Right renal pelvis (tissue), 4 donors: ENCODE data around the gene FAAP100. TPM values are rescaled to one million over a fixed set of nuclear protein-coding genes. Genes with fewer than 3 reads are reported as not detected.
"Not testable (repeated sequence)": the region's sequence is repeated elsewhere in the genome, so short reads cannot be mapped to it uniquely, and the experiment has no call there.

ENCODE experiments used
- DNase-seq, 4 donors: peaks; one replicate each; pipeline ENCODE4 v3.0.0-alpha.2; 2013; ENCODE audit warnings: low read depth in 4 of 4, low spot score in 3 of 4, missing footprints in 1 of 4
- polyA plus RNA-seq, 4 donors: library from polyadenylated mRNA; unstranded; fragments of 120-200 nt; gene quantifications; one replicate each; pipeline ENCODE4 v1.2.1, GENCODE V29; 2013; ENCODE audit not compliant: insufficient read length in 4 of 4

FAAP100 gene
- polyA plus RNA-seq, result 10 to 100 TPM; 23.5 to 31.1 (median 25.0) TPM

GRCh38 chr17:81552244-81553017 lies at the start of gene FAAP100:
FAAP100 (minus strand) TSS chr17:81552353; CDS start chr17:81552330, 23 bp downstream.
- peak in 2 of 4 donors; percentile 65 to 70 for DNase-seq

GRCh38 chr17:81601525-81602120 lies 49.5 kb upstream of the FAAP100 start:
- peak; percentile 47 to 60 (median 52) for DNase-seq

GRCh38 chr17:81599719-81600486 lies 47.8 kb upstream of the FAAP100 start:
- DNase-seq, result no peak

- DNase-seq, result no peak
Observed at GRCh38 chr17:81593105-81593871, 41.1 kb upstream of the FAAP100 start.

GRCh38 chr17:81591971-81592370 lies 39.8 kb upstream of the FAAP100 start:
- no peak for DNase-seq

- DNase-seq, result no peak
Observed at GRCh38 chr17:81590121-81590520, 38.0 kb upstream of the FAAP100 start.

GRCh38 chr17:81589612-81590011 lies 37.5 kb upstream of the FAAP100 start:
- DNase-seq, result no peak

- no peak for DNase-seq
Observed at GRCh38 chr17:81586096-81586495, 33.9 kb upstream of the FAAP100 start.

GRCh38 chr17:81584771-81585170 lies 32.6 kb upstream of the FAAP100 start:
- DNase-seq, result not testable (repeated sequence)

GRCh38 chr17:81583589-81584342 lies 31.6 kb upstream of the FAAP100 start:
- peak in 2 of 4 donors; percentile 18 to 37 for DNase-seq

- no peak for DNase-seq
Observed at GRCh38 chr17:81582749-81583148, 30.6 kb upstream of the FAAP100 start.

- no peak for DNase-seq
Observed at GRCh38 chr17:81582341-81582740, 30.2 kb upstream of the FAAP100 start.

GRCh38 chr17:81581758-81582157 lies 29.6 kb upstream of the FAAP100 start:
- DNase-seq, result no peak

- DNase-seq, result no peak
Observed at GRCh38 chr17:81580481-81580880, 28.3 kb upstream of the FAAP100 start.

GRCh38 chr17:81579821-81580321 lies 27.7 kb upstream of the FAAP100 start:
- DNase-seq, result no peak

GRCh38 chr17:81579298-81579697 lies 27.1 kb upstream of the FAAP100 start:
- no peak for DNase-seq

GRCh38 chr17:81578561-81579225 lies 26.5 kb upstream of the FAAP100 start:
- no peak for DNase-seq

- DNase-seq, result no peak
Observed at GRCh38 chr17:81578038-81578441, 25.9 kb upstream of the FAAP100 start.
